ENCODE data around the gene PRKCH. TPM values are rescaled to one million over a fixed set of nuclear protein-coding genes. Genes with fewer than 3 reads are reported as not detected.
A peak's percentile ranks its signal among the peaks of the same experiment; 100 is the strongest.

PRKCH gene
- total RNA-seq, 2 experiments from 2014 or later = 304 to 312 TPM

- no peak overlapping the region for H3K4me3 Mint-ChIP-seq
- DNase-seq = no peak
- peaks cover 73% of the 10 kb centered on the region for H3K36me3 Mint-ChIP-seq
- no peaks in the 10 kb centered on the region for H3K27me3 Mint-ChIP-seq
- peak overlapping the region; percentile 45 for H3K27ac Mint-ChIP-seq
- no peaks in the 10 kb centered on the region for H3K9me3 Mint-ChIP-seq (ENCODE audit: low read depth)
- CTCF ChIA-PET = interaction anchor here (1.2 kb wide), 1 partner anchor 7 kb away, joined by 5 read pairs; no protein-coding TSS in a partner anchor
- ATAC-seq = no peak
- peaks cover 65% of the 10 kb centered on the region for H3K4me1 Mint-ChIP-seq
These were observed 161.2 kb downstream of the PRKCH start for GRCh38 chr14:61482348-61483206.

- H3K27ac Mint-ChIP-seq = peak overlapping the region; percentile 35
- H3K9me3 Mint-ChIP-seq (ENCODE audit: low read depth) = no peaks in the 10 kb centered on the region
- H3K4me3 Mint-ChIP-seq = no peak overlapping the region
- no peak for ATAC-seq
- H3K4me1 Mint-ChIP-seq = peaks cover 59% of the 10 kb centered on the region
- CTCF ChIA-PET = interaction anchor here (0.6 to 1.2 kb wide), 3 partner anchors 8 to 28 kb away, joined by 3 to 5 read pairs (median 3); no protein-coding TSS in a partner anchor
- peaks cover 72% of the 10 kb centered on the region for H3K36me3 Mint-ChIP-seq
- DNase-seq = no peak
- no peaks in the 10 kb centered on the region for H3K27me3 Mint-ChIP-seq
These were observed 162.1 kb downstream of the PRKCH start for GRCh38 chr14:61483476-61483875.

GRCh38 chr14:61484031-61484430 lies 162.7 kb downstream of the PRKCH start:
- DNase-seq (no peak), ATAC-seq (no peak)
- no peaks in the 10 kb centered on the region for H3K27me3 Mint-ChIP-seq
- peaks cover 73% of the 10 kb centered on the region for H3K36me3 Mint-ChIP-seq
- CTCF ChIA-PET = interaction anchor here (0.6 to 1.2 kb wide), 3 partner anchors 8 to 29 kb away, joined by 3 to 5 read pairs (median 3); no protein-coding TSS in a partner anchor
- H3K4me3 Mint-ChIP-seq = no peak overlapping the region
- H3K4me1 Mint-ChIP-seq = peaks cover 56% of the 10 kb centered on the region
- no peak overlapping the region for H3K27ac Mint-ChIP-seq
- H3K9me3 Mint-ChIP-seq (ENCODE audit: low read depth) = no peaks in the 10 kb centered on the region

- Mint-ChIP-seq H3K4me3 (no peak overlapping the region), H3K27ac (no peak overlapping the region), H3K27me3 (no peaks in the 10 kb centered on the region), H3K9me3 (ENCODE audit: low read depth) (no peaks in the 10 kb centered on the region), H3K36me3 (peaks cover 78% of the 10 kb centered on the region), H3K4me1 (peaks cover 47% of the 10 kb centered on the region)
- DNase-seq (no peak), ATAC-seq (no peak)
- CTCF ChIA-PET = no interaction called here
These were observed 163.6 kb downstream of the PRKCH start for GRCh38 chr14:61484826-61485584.

GRCh38 chr14:61485661-61486060 lies 164.3 kb downstream of the PRKCH start:
- H3K4me1 Mint-ChIP-seq = peaks cover 44% of the 10 kb centered on the region
- ATAC-seq (no peak), DNase-seq (no peak)
- CTCF ChIA-PET = no interaction called here
- H3K36me3 Mint-ChIP-seq = peaks cover 78% of the 10 kb centered on the region
- no peak overlapping the region for H3K27ac Mint-ChIP-seq
- H3K4me3 Mint-ChIP-seq = no peak overlapping the region
- H3K27me3 Mint-ChIP-seq = no peaks in the 10 kb centered on the region
- no peaks in the 10 kb centered on the region for H3K9me3 Mint-ChIP-seq (ENCODE audit: low read depth)

GRCh38 chr14:61486930-61487495 lies 165.6 kb downstream of the PRKCH start:
- no peak overlapping the region for H3K27ac Mint-ChIP-seq
- peaks cover 69% of the 10 kb centered on the region for H3K36me3 Mint-ChIP-seq
- no peaks in the 10 kb centered on the region for H3K27me3 Mint-ChIP-seq
- CTCF ChIA-PET = no interaction called here
- peaks cover 35% of the 10 kb centered on the region for H3K4me1 Mint-ChIP-seq
- DNase-seq = no peak
- no peak overlapping the region for H3K4me3 Mint-ChIP-seq
- no peaks in the 10 kb centered on the region for H3K9me3 Mint-ChIP-seq (ENCODE audit: low read depth)
- ATAC-seq = no peak

GRCh38 chr14:61488417-61489401 lies 167.3 kb downstream of the PRKCH start:
- H3K27ac Mint-ChIP-seq = peak overlapping the region; percentile 21
- peaks cover 56% of the 10 kb centered on the region for H3K36me3 Mint-ChIP-seq
- DNase-seq (no peak), ATAC-seq (no peak)
- CTCF ChIA-PET = interaction anchor here (1.4 to 6.2 kb wide), 3 partner anchors 12 to 349 kb away, joined by 3 to 39 read pairs (median 4); no protein-coding TSS in a partner anchor
- no peak overlapping the region for H3K4me3 Mint-ChIP-seq
- peaks cover 27% of the 10 kb centered on the region for H3K4me1 Mint-ChIP-seq
- H3K27me3 Mint-ChIP-seq = no peaks in the 10 kb centered on the region
- no peaks in the 10 kb centered on the region for H3K9me3 Mint-ChIP-seq (ENCODE audit: low read depth)

GRCh38 chr14:61489512-61489911 lies 168.1 kb downstream of the PRKCH start:
- Mint-ChIP-seq H3K27ac (no peak overlapping the region), H3K9me3 (ENCODE audit: low read depth) (no peaks in the 10 kb centered on the region), H3K4me3 (no peak overlapping the region), H3K36me3 (peaks cover 53% of the 10 kb centered on the region), H3K27me3 (no peaks in the 10 kb centered on the region), H3K4me1 (peaks cover 23% of the 10 kb centered on the region)
- no peak for ATAC-seq
- CTCF ChIA-PET = interaction anchor here (1.1 to 6.2 kb wide), 4 partner anchors 13 to 348 kb away, joined by 3 to 39 read pairs (median 4); no protein-coding TSS in a partner anchor
- no peak for DNase-seq

GRCh38 chr14:61489932-61490331 lies 168.6 kb downstream of the PRKCH start:
- Mint-ChIP-seq H3K27me3 (no peaks in the 10 kb centered on the region), H3K4me3 (no peak overlapping the region), H3K36me3 (peaks cover 54% of the 10 kb centered on the region), H3K4me1 (peaks cover 24% of the 10 kb centered on the region), H3K27ac (no peak overlapping the region), H3K9me3 (ENCODE audit: low read depth) (no peaks in the 10 kb centered on the region)
- DNase-seq (no peak), ATAC-seq (no peak)
- CTCF ChIA-PET = interaction anchor here (1.1 to 6.2 kb wide), 2 partner anchors 14 to 194 kb away, joined by 3 to 39 read pairs; no protein-coding TSS in a partner anchor

- Mint-ChIP-seq H3K36me3 (peaks cover 52% of the 10 kb centered on the region), H3K4me3 (no peak overlapping the region), H3K27me3 (no peaks in the 10 kb centered on the region), H3K4me1 (peaks cover 17% of the 10 kb centered on the region), H3K27ac (no peak overlapping the region), H3K9me3 (ENCODE audit: low read depth) (no peaks in the 10 kb centered on the region)
- no peak for ATAC-seq
- CTCF ChIA-PET = interaction anchor here (6.2 kb wide), 1 partner anchor 15 kb away, joined by 39 read pairs; no protein-coding TSS in a partner anchor
- no peak for DNase-seq
These were observed 169.8 kb downstream of the PRKCH start for GRCh38 chr14:61491224-61491623.

- Mint-ChIP-seq H3K36me3 (peaks cover 53% of the 10 kb centered on the region), H3K9me3 (ENCODE audit: low read depth) (no peaks in the 10 kb centered on the region), H3K27ac (no peak overlapping the region), H3K4me1 (peaks cover 16% of the 10 kb centered on the region), H3K27me3 (no peaks in the 10 kb centered on the region), H3K4me3 (no peak overlapping the region)
- DNase-seq (no peak), ATAC-seq (no peak)
- CTCF ChIA-PET = interaction anchor here (0.9 to 6.2 kb wide), 3 partner anchors 11 to 342 kb away, joined by 3 to 39 read pairs (median 8); no protein-coding TSS in a partner anchor
These were observed 170.6 kb downstream of the PRKCH start for GRCh38 chr14:61491876-61492434.

- Mint-ChIP-seq H3K4me3 (no peak overlapping the region), H3K27me3 (no peaks in the 10 kb centered on the region), H3K4me1 (peaks cover 14% of the 10 kb centered on the region), H3K27ac (no peak overlapping the region), H3K36me3 (peaks cover 53% of the 10 kb centered on the region), H3K9me3 (ENCODE audit: low read depth) (no peaks in the 10 kb centered on the region)
- ATAC-seq (no peak), DNase-seq (no peak)
- CTCF ChIA-PET = interaction anchor here (0.9 to 6.2 kb wide), 4 partner anchors 11 to 342 kb away, joined by 3 to 39 read pairs (median 6); no protein-coding TSS in a partner anchor
These were observed 171.1 kb downstream of the PRKCH start for GRCh38 chr14:61492474-61492873.
